ENCODE results near the gene FMN2.

FMN2 gene

DNA sequence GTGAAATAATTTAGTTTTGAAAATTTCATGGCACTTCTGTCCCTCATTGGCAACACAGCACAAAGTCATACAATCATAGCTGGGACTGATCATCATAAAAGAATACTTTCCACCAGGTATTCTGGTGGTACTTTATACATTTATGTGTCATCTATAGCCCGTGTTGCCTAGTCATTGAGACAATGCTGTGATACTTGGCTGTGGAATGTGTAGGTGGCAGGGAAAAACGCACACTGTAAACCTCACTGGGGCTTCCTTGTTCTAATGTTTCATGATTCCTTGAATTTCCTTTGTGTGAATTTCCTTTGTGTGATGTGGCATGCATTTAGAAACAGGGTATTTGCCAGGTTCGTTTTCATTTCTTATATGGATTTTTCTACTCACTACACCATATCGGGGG, 118.3 kb downstream of the FMN2 start:
- H3K4me3 ChIP-seq (ENCODE audit: low read depth in 1 of 2, low read length in 2 of 2) = no peak overlapping the region

GRCh38 chr1:240212556-240212955, 120.9 kb downstream of the FMN2 start:
- Histone ChIP-seq H3K9me3 (ENCODE audit: control insufficient read depth in 1 of 2, low read length in 2 of 2) (no peaks in the 10 kb centered on the region), H3K27ac (ENCODE audit: low read depth, low read length) (no peak overlapping the region), H3K36me3 (ENCODE audit: control insufficient read depth in 1 of 2, insufficient read depth in 2 of 2, low read length in 2 of 2) (no peaks in the 10 kb centered on the region), H3K27me3 (ENCODE audit: control insufficient read depth in 1 of 2, insufficient read depth in 2 of 2, low read length in 2 of 2) (no peaks in the 10 kb centered on the region), H3K9ac (ENCODE audit: low read depth in 1 of 2, low read length in 2 of 2) (no peak overlapping the region), H3K4me3 (ENCODE audit: low read depth in 1 of 2, low read length in 2 of 2) (no peak overlapping the region), H3K4me1 (ENCODE audit: control insufficient read depth in 1 of 2, insufficient read depth in 2 of 2, low read length in 2 of 2) (no peaks in the 10 kb centered on the region)

More for the DNA sequence above, 118.3 kb downstream of the FMN2 start:
- no peak overlapping the region for H3K9ac ChIP-seq (ENCODE audit: low read depth in 1 of 2, low read length in 2 of 2)
- no peaks in the 10 kb centered on the region for H3K36me3 ChIP-seq (ENCODE audit: control insufficient read depth in 1 of 2, insufficient read depth in 2 of 2, low read length in 2 of 2)
- H3K27ac ChIP-seq (ENCODE audit: low read depth, low read length) = no peak overlapping the region
- H3K27me3 ChIP-seq (ENCODE audit: control insufficient read depth in 1 of 2, insufficient read depth in 2 of 2, low read length in 2 of 2) = no peaks in the 10 kb centered on the region
- H3K9me3 ChIP-seq (ENCODE audit: control insufficient read depth in 1 of 2, low read length in 2 of 2) = no peaks in the 10 kb centered on the region
- no peaks in the 10 kb centered on the region for H3K4me1 ChIP-seq (ENCODE audit: control insufficient read depth in 1 of 2, insufficient read depth in 2 of 2, low read length in 2 of 2)

GRCh38 chr1:240217403-240217802, 125.7 kb downstream of the FMN2 start:
- Histone ChIP-seq H3K9me3 (ENCODE audit: control insufficient read depth in 1 of 2, low read length in 2 of 2) (no peaks in the 10 kb centered on the region), H3K27me3 (ENCODE audit: control insufficient read depth in 1 of 2, insufficient read depth in 2 of 2, low read length in 2 of 2) (no peaks in the 10 kb centered on the region), H3K9ac (ENCODE audit: low read depth in 1 of 2, low read length in 2 of 2) (no peak overlapping the region), H3K36me3 (ENCODE audit: control insufficient read depth in 1 of 2, insufficient read depth in 2 of 2, low read length in 2 of 2) (no peaks in the 10 kb centered on the region), H3K4me1 (ENCODE audit: control insufficient read depth in 1 of 2, insufficient read depth in 2 of 2, low read length in 2 of 2) (no peaks in the 10 kb centered on the region), H3K27ac (ENCODE audit: low read depth, low read length) (no peak overlapping the region), H3K4me3 (ENCODE audit: low read depth in 1 of 2, low read length in 2 of 2) (no peak overlapping the region)

DNA sequence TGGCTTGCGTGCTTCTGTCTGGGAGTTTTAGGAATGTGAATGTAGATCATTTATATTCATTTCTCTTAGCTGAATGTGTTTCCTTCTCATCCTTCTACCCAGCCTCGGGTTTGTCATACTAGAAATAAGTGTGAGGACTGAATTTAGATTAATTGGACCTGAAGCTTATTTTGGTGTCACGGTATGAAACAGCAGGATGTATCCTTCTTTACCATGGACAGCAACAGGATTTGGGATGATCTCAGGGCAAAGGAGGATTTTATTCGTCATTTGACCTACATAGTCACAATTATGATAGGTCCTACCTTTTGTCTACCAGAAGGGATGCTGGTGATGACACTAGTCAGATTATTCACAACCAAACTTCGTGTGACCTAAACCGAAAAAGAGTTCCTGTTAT, 127.4 kb downstream of the FMN2 start:
- Histone ChIP-seq H3K9me3 (ENCODE audit: control insufficient read depth in 1 of 2, low read length in 2 of 2) (no peaks in the 10 kb centered on the region), H3K27ac (ENCODE audit: low read depth, low read length) (no peak overlapping the region), H3K36me3 (ENCODE audit: control insufficient read depth in 1 of 2, insufficient read depth in 2 of 2, low read length in 2 of 2) (no peaks in the 10 kb centered on the region), H3K27me3 (ENCODE audit: control insufficient read depth in 1 of 2, insufficient read depth in 2 of 2, low read length in 2 of 2) (no peaks in the 10 kb centered on the region), H3K9ac (ENCODE audit: low read depth in 1 of 2, low read length in 2 of 2) (no peak overlapping the region), H3K4me1 (ENCODE audit: control insufficient read depth in 1 of 2, insufficient read depth in 2 of 2, low read length in 2 of 2) (no peaks in the 10 kb centered on the region), H3K4me3 (ENCODE audit: low read depth in 1 of 2, low read length in 2 of 2) (no peak overlapping the region)

DNA sequence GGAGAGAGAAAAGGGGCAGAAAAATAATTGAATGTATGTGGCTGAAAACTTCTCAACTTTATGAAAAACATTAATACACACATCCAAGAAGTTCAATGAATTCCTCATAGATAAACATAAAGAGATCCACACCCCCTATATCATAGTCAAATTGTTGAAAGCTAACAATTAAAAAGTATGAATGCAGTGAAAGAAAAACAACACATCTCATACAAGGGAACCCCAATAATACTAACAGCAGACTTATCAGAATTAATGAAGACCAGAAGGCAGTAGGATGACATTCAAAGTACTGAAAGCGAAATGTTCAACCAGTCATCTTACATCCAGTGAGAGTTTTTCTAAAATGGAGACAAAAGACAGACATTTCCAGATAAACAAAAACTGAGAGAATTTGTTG, 134.4 kb downstream of the FMN2 start:
- no peak overlapping the region for H3K4me3 ChIP-seq (ENCODE audit: low read depth in 1 of 2, low read length in 2 of 2)
- H3K27ac ChIP-seq (ENCODE audit: low read depth, low read length) = no peak overlapping the region
- H3K27me3 ChIP-seq (ENCODE audit: control insufficient read depth in 1 of 2, insufficient read depth in 2 of 2, low read length in 2 of 2) = no peaks in the 10 kb centered on the region
- no peaks in the 10 kb centered on the region for H3K4me1 ChIP-seq (ENCODE audit: control insufficient read depth in 1 of 2, insufficient read depth in 2 of 2, low read length in 2 of 2)
- no peak overlapping the region for H3K9ac ChIP-seq (ENCODE audit: low read depth in 1 of 2, low read length in 2 of 2)
- H3K36me3 ChIP-seq (ENCODE audit: control insufficient read depth in 1 of 2, insufficient read depth in 2 of 2, low read length in 2 of 2) = no peaks in the 10 kb centered on the region
- H3K9me3 ChIP-seq (ENCODE audit: control insufficient read depth in 1 of 2, low read length in 2 of 2) = peaks cover 2 to 5% of the 10 kb centered on the region in 2 donors

DNA sequence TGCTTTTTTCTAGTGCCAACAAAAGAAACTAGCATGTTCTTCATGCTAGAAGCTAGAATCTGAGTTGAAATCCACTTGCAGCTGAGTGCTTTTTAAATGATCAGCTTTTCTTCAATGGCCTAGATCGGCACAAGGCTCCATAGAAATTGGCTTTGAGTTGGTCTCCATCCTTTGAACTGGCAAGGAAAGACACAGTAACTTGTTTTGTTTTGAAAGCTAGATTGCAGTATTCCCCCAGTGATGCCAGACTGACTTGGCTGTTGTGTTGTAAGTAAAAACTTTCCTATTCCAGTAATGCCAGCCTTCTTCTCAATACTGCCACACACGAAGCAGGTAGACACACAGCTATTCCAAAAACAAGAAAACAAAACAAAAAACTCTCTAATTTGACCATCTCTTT, 139.1 kb downstream of the FMN2 start:
- H3K27ac ChIP-seq (ENCODE audit: low read depth, low read length) = no peak overlapping the region
- H3K9ac ChIP-seq (ENCODE audit: low read depth in 1 of 2, low read length in 2 of 2) = no peak overlapping the region
- no peak overlapping the region for H3K4me3 ChIP-seq (ENCODE audit: low read depth in 1 of 2, low read length in 2 of 2)
- H3K9me3 ChIP-seq (ENCODE audit: control insufficient read depth in 1 of 2, low read length in 2 of 2) = peaks cover under 1 to 5% of the 10 kb centered on the region in 2 donors
- no peaks in the 10 kb centered on the region for H3K36me3 ChIP-seq (ENCODE audit: control insufficient read depth in 1 of 2, insufficient read depth in 2 of 2, low read length in 2 of 2)
- H3K4me1 ChIP-seq (ENCODE audit: control insufficient read depth in 1 of 2, insufficient read depth in 2 of 2, low read length in 2 of 2) = no peaks in the 10 kb centered on the region
- H3K27me3 ChIP-seq (ENCODE audit: control insufficient read depth in 1 of 2, insufficient read depth in 2 of 2, low read length in 2 of 2) = no peaks in the 10 kb centered on the region

DNA sequence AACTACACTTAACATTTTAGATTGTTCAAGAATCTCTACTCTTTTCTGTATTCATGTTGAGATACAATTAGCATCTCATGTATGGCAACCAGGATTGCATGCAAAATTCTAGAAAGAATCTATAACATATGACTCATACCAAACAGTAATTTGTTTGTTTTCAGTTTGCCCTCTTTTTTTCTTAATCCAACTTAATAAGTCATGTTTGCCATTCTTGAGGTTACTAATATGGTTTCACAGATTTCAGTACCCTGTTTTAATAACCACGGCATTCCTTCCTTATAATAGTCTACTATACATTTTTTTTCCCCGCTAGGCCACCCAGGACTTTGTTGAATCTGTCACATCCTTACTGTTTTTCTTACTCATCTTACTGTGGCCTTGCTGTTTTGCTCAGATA, 140.8 kb downstream of the FMN2 start:
- H3K9me3 ChIP-seq (ENCODE audit: control insufficient read depth in 1 of 2, low read length in 2 of 2) = no peaks in the 10 kb centered on the region
- no peaks in the 10 kb centered on the region for H3K27me3 ChIP-seq (ENCODE audit: control insufficient read depth in 1 of 2, insufficient read depth in 2 of 2, low read length in 2 of 2)
- H3K36me3 ChIP-seq (ENCODE audit: control insufficient read depth in 1 of 2, insufficient read depth in 2 of 2, low read length in 2 of 2) = no peaks in the 10 kb centered on the region
- H3K9ac ChIP-seq (ENCODE audit: low read depth in 1 of 2, low read length in 2 of 2) = no peak overlapping the region
- no peak overlapping the region for H3K4me3 ChIP-seq (ENCODE audit: low read depth in 1 of 2, low read length in 2 of 2)
- H3K4me1 ChIP-seq (ENCODE audit: control insufficient read depth in 1 of 2, insufficient read depth in 2 of 2, low read length in 2 of 2) = no peaks in the 10 kb centered on the region
- H3K27ac ChIP-seq (ENCODE audit: low read depth, low read length) = no peak overlapping the region

GRCh38 chr1:240234485-240235210, 143.0 kb downstream of the FMN2 start:
- no peak overlapping the region for H3K4me3 ChIP-seq (ENCODE audit: low read depth in 1 of 2, low read length in 2 of 2)
- H3K36me3 ChIP-seq (ENCODE audit: control insufficient read depth in 1 of 2, insufficient read depth in 2 of 2, low read length in 2 of 2) = no peaks in the 10 kb centered on the region

GRCh38 chr1:240235521-240236288, 144.0 kb downstream of the FMN2 start:
- H3K9me3 ChIP-seq (ENCODE audit: control insufficient read depth in 1 of 2, low read length in 2 of 2) = no peaks in the 10 kb centered on the region
- H3K36me3 ChIP-seq (ENCODE audit: control insufficient read depth in 1 of 2, insufficient read depth in 2 of 2, low read length in 2 of 2) = no peaks in the 10 kb centered on the region
- no peaks in the 10 kb centered on the region for H3K27me3 ChIP-seq (ENCODE audit: control insufficient read depth in 1 of 2, insufficient read depth in 2 of 2, low read length in 2 of 2)
- no peaks in the 10 kb centered on the region for H3K4me1 ChIP-seq (ENCODE audit: control insufficient read depth in 1 of 2, insufficient read depth in 2 of 2, low read length in 2 of 2)
- no peak overlapping the region for H3K27ac ChIP-seq (ENCODE audit: low read depth, low read length)
- no peak overlapping the region for H3K9ac ChIP-seq (ENCODE audit: low read depth in 1 of 2, low read length in 2 of 2)
- no peak overlapping the region for H3K4me3 ChIP-seq (ENCODE audit: low read depth in 1 of 2, low read length in 2 of 2)

More at GRCh38 chr1:240234485-240235210, 143.0 kb downstream of the FMN2 start:
- Histone ChIP-seq H3K9ac (ENCODE audit: low read depth in 1 of 2, low read length in 2 of 2) (no peak overlapping the region), H3K27me3 (ENCODE audit: control insufficient read depth in 1 of 2, insufficient read depth in 2 of 2, low read length in 2 of 2) (no peaks in the 10 kb centered on the region), H3K9me3 (ENCODE audit: control insufficient read depth in 1 of 2, low read length in 2 of 2) (no peaks in the 10 kb centered on the region), H3K27ac (ENCODE audit: low read depth, low read length) (no peak overlapping the region), H3K4me1 (ENCODE audit: control insufficient read depth in 1 of 2, insufficient read depth in 2 of 2, low read length in 2 of 2) (no peaks in the 10 kb centered on the region)

- no peak overlapping the region for H3K27ac ChIP-seq (ENCODE audit: low read depth, low read length)
- no peaks in the 10 kb centered on the region for H3K27me3 ChIP-seq (ENCODE audit: control insufficient read depth in 1 of 2, insufficient read depth in 2 of 2, low read length in 2 of 2)
- H3K4me3 ChIP-seq (ENCODE audit: low read depth in 1 of 2, low read length in 2 of 2) = no peak overlapping the region
- H3K4me1 ChIP-seq (ENCODE audit: control insufficient read depth in 1 of 2, insufficient read depth in 2 of 2, low read length in 2 of 2) = no peaks in the 10 kb centered on the region
- H3K9ac ChIP-seq (ENCODE audit: low read depth in 1 of 2, low read length in 2 of 2) = no peak overlapping the region
- H3K36me3 ChIP-seq (ENCODE audit: control insufficient read depth in 1 of 2, insufficient read depth in 2 of 2, low read length in 2 of 2) = no peaks in the 10 kb centered on the region
- no peaks in the 10 kb centered on the region for H3K9me3 ChIP-seq (ENCODE audit: control insufficient read depth in 1 of 2, low read length in 2 of 2)
Measured at GRCh38 chr1:240237305-240237721, 145.6 kb downstream of the FMN2 start.
